CD14-positive monocyte (primary cell): ENCODE data around the gene FOXR1. TPM values are rescaled to one million over a fixed set of nuclear protein-coding genes. Genes with fewer than 3 reads are reported as not detected.

ENCODE experiments used
- DNase-seq, 3 donors: peaks; one replicate each; pipeline ENCODE4 v3.0.0-alpha.2; 2011 to 2022
- H2AFZ ChIP-seq: 2 replicates; pipeline ENCODE4 v1.6.0; 2012; ENCODE audit warnings: mild to moderate bottlenecking, low read depth, low read length, inconsistent platforms; ENCODE audit not compliant: insufficient read depth, poor library complexity, severe bottlenecking
- H3K27ac ChIP-seq, 2 donors: 1 replicate in 1 of 2; 2 replicates in 1 of 2; pipeline ENCODE4 v1.5.1; 2012 to 2013; ENCODE audit warnings: low read length in 2 of 2, control low read depth in 1 of 2, inconsistent platforms in 1 of 2, low read depth in 1 of 2, mild to moderate bottlenecking in 1 of 2
- H3K27me3 ChIP-seq, 2 donors: one replicate each; pipeline versions ENCODE4 v1.6.0 to v1.6.1; 2011 to 2013; ENCODE audit warnings: low read length in 2 of 2; ENCODE audit not compliant: control insufficient read depth in 2 of 2, insufficient read depth in 2 of 2
- H3K36me3 ChIP-seq, 2 donors: replicated peaks in 1 of 2; 1 replicate in 1 of 2; 2 replicates in 1 of 2; pipeline versions ENCODE4 v1.5.1 to v1.6.1; 2012 to 2013; ENCODE audit warnings: low read length in 2 of 2, control low read depth in 1 of 2, inconsistent platforms in 1 of 2, mild to moderate bottlenecking in 1 of 2; ENCODE audit not compliant: insufficient read depth in 2 of 2, control insufficient read depth in 1 of 2
- H3K4me1 ChIP-seq, 2 donors: 1 replicate in 1 of 2; 2 replicates in 1 of 2; pipeline versions ENCODE4 v1.5.1 to v1.6.1; 2012 to 2013; ENCODE audit warnings: low read length in 2 of 2, control low read depth in 1 of 2, inconsistent platforms in 1 of 2, mild to moderate bottlenecking in 1 of 2, moderate library complexity in 1 of 2; ENCODE audit not compliant: insufficient read depth in 2 of 2, control insufficient read depth in 1 of 2
- H3K4me2 ChIP-seq: replicated peaks from 2 replicates; pipeline ENCODE3; 2012; ENCODE audit warnings: low read length, moderate library complexity, mild to moderate bottlenecking; ENCODE audit not compliant: poor library complexity, severe bottlenecking; ENCODE audit errors: extremely low read depth
- H3K4me3 ChIP-seq, 3 experiments: fragments of 200-600 bp in 1 of 3; sonication (generic) in 1 of 3; replicated peaks in 1 of 3; 1 replicate in 2 of 3; 2 replicates in 1 of 3; pipeline ENCODE4 v1.5.1; 2011 to 2013; ENCODE audit warnings: low read length in 3 of 3, mild to moderate bottlenecking in 3 of 3, control low read depth in 2 of 3, low read depth in 2 of 3, inconsistent platforms in 1 of 3, moderate library complexity in 1 of 3
- H3K79me2 ChIP-seq: 2 replicates; pipeline ENCODE4 v1.6.0; 2012; ENCODE audit warnings: mild to moderate bottlenecking, control low read depth, inconsistent platforms, low read length, moderate library complexity; ENCODE audit not compliant: insufficient read depth
- H3K9ac ChIP-seq: 2 replicates; pipeline ENCODE4 v1.6.0; 2017; ENCODE audit warnings: low read length, mild to moderate bottlenecking; ENCODE audit not compliant: insufficient read depth, poor library complexity, severe bottlenecking
- H3K9me3 ChIP-seq, 2 donors: replicated peaks in 1 of 2; 1 replicate in 1 of 2; 2 replicates in 1 of 2; pipeline versions ENCODE4 v1.5.1 to v1.6.1; 2012 to 2013; ENCODE audit warnings: low read length in 2 of 2, control low read depth in 1 of 2; ENCODE audit not compliant: control insufficient read depth in 1 of 2, insufficient read depth in 1 of 2
- H4K20me1 ChIP-seq: 2 replicates; pipeline ENCODE4 v1.6.0; 2012; ENCODE audit warnings: mild to moderate bottlenecking, low read length, control low read depth, moderate library complexity; ENCODE audit not compliant: insufficient read depth
- H3K27ac Mint-ChIP-seq, 7 donors: one replicate each; pipeline ENCODE4 v1.8.0; 2020; ENCODE audit warnings: mild to moderate bottlenecking in 7 of 7, mixed read lengths in 7 of 7, moderate library complexity in 6 of 7, inconsistent platforms in 2 of 7
- H3K27me3 Mint-ChIP-seq, 3 donors: one replicate each; pipeline ENCODE4 v1.8.0; 2021 to 2022; ENCODE audit warnings: low read depth in 3 of 3, mild to moderate bottlenecking in 3 of 3, mixed read lengths in 3 of 3, moderate library complexity in 3 of 3, inconsistent platforms in 1 of 3
- H3K36me3 Mint-ChIP-seq, 2 donors: one replicate each; pipeline ENCODE4 v1.8.0; 2020; ENCODE audit warnings: mixed read lengths in 2 of 2, inconsistent platforms in 1 of 2, mild to moderate bottlenecking in 1 of 2
- H3K4me1 Mint-ChIP-seq: one replicate; pipeline ENCODE4 v1.8.0; 2020; ENCODE audit warnings: mild to moderate bottlenecking, mixed read lengths
- H3K4me3 Mint-ChIP-seq, 2 donors: one replicate each; pipeline ENCODE4 v1.8.0; 2020; ENCODE audit warnings: mild to moderate bottlenecking in 2 of 2, mixed read lengths in 2 of 2, moderate library complexity in 1 of 2
- H3K9me3 Mint-ChIP-seq, 7 donors: one replicate each; pipeline ENCODE4 v1.8.0; 2020 to 2022; ENCODE audit warnings: mixed read lengths in 7 of 7, mild to moderate bottlenecking in 6 of 7, moderate library complexity in 6 of 7, inconsistent platforms in 2 of 7
- CTCF ChIP-seq: fragments of 200-600 bp; IDR thresholded peaks from one replicate; pipeline ENCODE4 v1.8.0; 2022; ENCODE audit warnings: antibody characterized with exemption, mild to moderate bottlenecking
- WGBS: methylation state at CpG from one replicate; pipeline ENCODE4 v1.1.5; 2013; ENCODE audit warnings: missing lambda C conversion rate; ENCODE audit not compliant: insufficient coverage; 5-methylcytosine and 5-hydroxymethylcytosine counted together
- intact Hi-C, 2 donors: fragments of 100-400 bp; cut with micrococcal nuclease; formaldehyde crosslinking; loops; one replicate each; pipeline versions ENCODE4 v1.15.0 to v1.15.1; 2023
- polyA plus RNA-seq, 3 donors: library from polyadenylated mRNA; depleted of rRNA in 1 of 3; unstranded in 2 of 3; stranded (reverse) in 1 of 3; fragments of 300-500 nt in 2 of 3; fragments of >200 nt in 1 of 3; fragmentation: Illumina TruSeq in 2 of 3; gene quantifications; 1 replicate in 2 of 3; 2 replicates in 1 of 3; pipeline ENCODE4 v1.2.3, GENCODE V29; 2012 to 2021

FOXR1 gene
- polyA plus RNA-seq, 3 donors, result not detected

DNA sequence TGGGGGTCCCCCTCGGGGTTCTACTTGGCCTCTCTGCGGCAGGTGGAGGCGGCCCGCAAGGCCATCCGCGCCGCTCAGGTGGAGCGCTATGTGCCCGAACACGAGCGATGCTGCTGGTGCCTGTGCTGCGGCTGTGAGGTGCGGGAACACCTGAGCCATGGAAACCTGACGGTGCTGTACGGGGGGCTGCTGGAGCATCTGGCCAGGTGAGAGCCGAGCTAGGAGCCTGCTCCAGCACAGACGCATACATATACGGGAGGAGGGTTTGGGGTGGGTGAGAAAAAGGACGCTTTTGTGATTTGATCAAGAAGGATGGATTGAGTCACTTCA, 26.8 kb downstream of the FOXR1 start:
- no peak for DNase-seq
- H3K79me2 ChIP-seq, result peaks cover 34% of the 10 kb centered on the region
- H3K4me3 ChIP-seq, result peak overlapping the region; percentile 65 to 87 (median 82)
- peak overlapping the region; percentile 89 for H3K9ac ChIP-seq
- H2AFZ ChIP-seq, result peak overlapping the region; percentile 95
- Mint-ChIP-seq H3K4me1 (peaks cover 25% of the 10 kb centered on the region), H3K36me3 (peaks cover 35 to 47% of the 10 kb centered on the region in 2 donors), H3K4me3 (peak overlapping the region; percentile 95 to 97), H3K27ac (peak overlapping the region; percentile 91 to 97 (median 95)), H3K9me3 (no peaks in the 10 kb centered on the region), H3K27me3 (peaks cover 0 to 2% (median 0%) of the 10 kb centered on the region in 3 donors)
- WGBS, result 6% methylated on average over 16 of the region's 19 CpGs
- peaks cover 19 to 23% of the 10 kb centered on the region in 2 donors for H3K4me1 ChIP-seq
- TF ChIP-seq CTCF, result no peak
- peaks cover 29 to 42% of the 10 kb centered on the region in 2 donors for H3K36me3 ChIP-seq
- no peaks in the 10 kb centered on the region for H3K27me3 ChIP-seq
- intact Hi-C loops, result loop anchor here (1.0 to 5.0 kb wide), 3 partner anchors 18 to 34 kb away; partner anchors contain the start of gene SLC37A4 (in 1 of the 2)
- peak overlapping the region; percentile 37 to 87 for H3K27ac ChIP-seq
- H3K4me2 ChIP-seq, result peak overlapping the region; percentile 99
- no peaks in the 10 kb centered on the region for H4K20me1 ChIP-seq
- no peaks in the 10 kb centered on the region for H3K9me3 ChIP-seq

DNA sequence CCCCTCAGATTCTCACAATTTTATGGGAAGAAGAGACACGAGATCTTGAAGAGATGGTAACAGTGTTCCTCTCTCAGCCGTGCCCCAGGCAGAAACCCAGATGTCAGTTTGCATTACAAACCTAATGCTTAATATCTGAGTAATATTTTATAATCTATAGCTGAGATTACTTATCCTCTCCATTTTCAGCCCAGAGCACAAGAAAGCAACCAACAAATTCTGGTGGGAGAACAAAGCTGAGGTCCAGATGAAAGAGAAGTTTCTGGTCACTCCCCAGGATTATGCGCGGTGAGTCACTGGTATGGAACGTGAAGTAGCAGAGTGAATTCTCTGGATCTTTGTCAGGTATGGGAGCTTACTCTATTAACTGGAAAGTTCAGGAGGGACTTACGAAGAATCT, 27.3 kb downstream of the FOXR1 start:
- H3K9ac ChIP-seq, result peak overlapping the region; percentile 89
- H3K4me1 ChIP-seq, result peaks cover 19 to 23% of the 10 kb centered on the region in 2 donors
- H3K4me2 ChIP-seq, result peak overlapping the region; percentile 99
- H3K4me3 ChIP-seq, result peak overlapping the region in 1 of 3 experiments; percentile 87
- Mint-ChIP-seq H3K9me3 (no peaks in the 10 kb centered on the region), H3K4me3 (peak overlapping the region; percentile 95 to 97), H3K36me3 (peaks cover 37 to 52% of the 10 kb centered on the region in 2 donors), H3K27ac (peak overlapping the region; percentile 91 to 97 (median 95)), H3K4me1 (peaks cover 25% of the 10 kb centered on the region), H3K27me3 (peaks cover 0 to 2% (median 0%) of the 10 kb centered on the region in 3 donors)
- no peaks in the 10 kb centered on the region for H3K27me3 ChIP-seq
- no peaks in the 10 kb centered on the region for H3K9me3 ChIP-seq
- H3K36me3 ChIP-seq, result peaks cover 31 to 46% of the 10 kb centered on the region in 2 donors
- WGBS, result 100% methylated on average over 3 of the region's 6 CpGs
- peaks cover 34% of the 10 kb centered on the region for H3K79me2 ChIP-seq
- TF ChIP-seq CTCF, result no peak
- H2AFZ ChIP-seq, result peak overlapping the region; percentile 95
- intact Hi-C loops, result loop anchor here (1.0 to 5.0 kb wide), 3 partner anchors 17 to 33 kb away; partner anchors contain the start of gene SLC37A4 (in 1 of the 2)
- DNase-seq, result no peak
- peak overlapping the region in 1 of 2 donors; percentile 87 for H3K27ac ChIP-seq
- H4K20me1 ChIP-seq, result no peaks in the 10 kb centered on the region
